Measurements from ENCODE around the gene P2RX2. TPM values are rescaled to one million over a fixed set of nuclear protein-coding genes. Genes with fewer than 3 reads are reported as not detected.

The P2RX2 gene
- total RNA-seq, 2 donors from 2014 or later: 0.24 TPM; not detected in 1

DNA sequence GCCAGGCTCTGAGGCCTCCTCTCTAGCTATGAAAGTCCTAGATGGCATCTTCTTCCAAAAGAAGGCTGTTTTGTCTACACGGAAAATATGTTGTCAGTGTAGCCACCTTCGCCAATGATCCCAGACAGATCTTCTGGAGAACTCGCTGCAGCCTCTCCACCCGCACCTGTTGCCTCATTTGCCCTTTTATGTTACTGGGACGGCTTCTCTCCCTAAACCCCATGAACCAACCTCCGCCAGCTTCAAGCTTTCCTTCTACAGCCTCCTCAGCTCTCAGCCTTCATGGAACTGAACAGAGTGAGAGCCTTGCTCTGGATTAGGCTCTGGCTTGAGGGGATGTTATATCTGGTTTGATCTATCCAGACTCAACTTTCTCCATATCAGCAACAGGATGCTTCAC is 10.8 kb downstream of the P2RX2 start:
- H3K9ac ChIP-seq (ENCODE audit: low read depth in 2 of 2, low read length in 2 of 2): no peak overlapping the region
- H3K27me3 ChIP-seq: no peaks in the 10 kb centered on the region
- no peaks in the 10 kb centered on the region for H3K4me1 ChIP-seq
- H3K9me3 ChIP-seq: no peaks in the 10 kb centered on the region
- intact Hi-C loops (cut with DNase I): no loop called here
- no peak overlapping the region for H3K4me3 ChIP-seq
- no peak for DNase-seq
- TF ChIP-seq, protein P1, sequence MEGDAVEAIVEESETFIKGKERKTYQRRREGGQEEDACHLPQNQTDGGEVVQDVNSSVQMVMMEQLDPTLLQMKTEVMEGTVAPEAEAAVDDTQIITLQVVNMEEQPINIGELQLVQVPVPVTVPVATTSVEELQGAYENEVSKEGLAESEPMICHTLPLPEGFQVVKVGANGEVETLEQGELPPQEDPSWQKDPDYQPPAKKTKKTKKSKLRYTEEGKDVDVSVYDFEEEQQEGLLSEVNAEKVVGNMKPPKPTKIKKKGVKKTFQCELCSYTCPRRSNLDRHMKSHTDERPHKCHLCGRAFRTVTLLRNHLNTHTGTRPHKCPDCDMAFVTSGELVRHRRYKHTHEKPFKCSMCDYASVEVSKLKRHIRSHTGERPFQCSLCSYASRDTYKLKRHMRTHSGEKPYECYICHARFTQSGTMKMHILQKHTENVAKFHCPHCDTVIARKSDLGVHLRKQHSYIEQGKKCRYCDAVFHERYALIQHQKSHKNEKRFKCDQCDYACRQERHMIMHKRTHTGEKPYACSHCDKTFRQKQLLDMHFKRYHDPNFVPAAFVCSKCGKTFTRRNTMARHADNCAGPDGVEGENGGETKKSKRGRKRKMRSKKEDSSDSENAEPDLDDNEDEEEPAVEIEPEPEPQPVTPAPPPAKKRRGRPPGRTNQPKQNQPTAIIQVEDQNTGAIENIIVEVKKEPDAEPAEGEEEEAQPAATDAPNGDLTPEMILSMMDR (IDR thresholded peaks at IDR 0.05): no peak
- no peaks in the 10 kb centered on the region for H3K36me3 ChIP-seq
- no peak overlapping the region for H3K27ac ChIP-seq

DNA sequence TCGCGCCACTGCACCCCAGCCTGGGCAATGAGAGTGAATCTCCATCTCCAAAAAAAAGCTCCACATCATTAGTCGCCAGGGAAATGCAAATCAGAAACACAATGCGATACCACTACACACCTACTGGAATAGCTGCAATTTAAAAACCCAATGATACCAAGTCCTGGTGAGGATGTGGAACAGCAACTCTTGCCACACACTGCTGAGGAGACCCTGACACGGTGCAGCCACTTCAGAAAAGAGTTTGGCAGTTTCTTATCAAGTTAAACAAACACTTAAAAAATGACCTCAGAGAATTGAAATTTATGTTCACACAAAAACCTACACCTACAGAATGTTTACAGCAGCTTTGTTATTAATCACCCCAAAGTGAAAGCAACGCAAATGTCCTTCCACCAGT is 12.1 kb downstream of the P2RX2 start:
- Histone ChIP-seq H3K9ac (ENCODE audit: low read depth in 2 of 2, low read length in 2 of 2) (no peak overlapping the region), H3K36me3 (no peaks in the 10 kb centered on the region), H3K4me3 (no peak overlapping the region), H3K9me3 (no peaks in the 10 kb centered on the region), H3K27ac (no peak overlapping the region), H3K4me1 (no peaks in the 10 kb centered on the region), H3K27me3 (no peaks in the 10 kb centered on the region)
- intact Hi-C loops (cut with DNase I): no loop called here
- TF ChIP-seq, protein P1 (IDR thresholded peaks at IDR 0.05): no peak
- DNase-seq: no peak

DNA sequence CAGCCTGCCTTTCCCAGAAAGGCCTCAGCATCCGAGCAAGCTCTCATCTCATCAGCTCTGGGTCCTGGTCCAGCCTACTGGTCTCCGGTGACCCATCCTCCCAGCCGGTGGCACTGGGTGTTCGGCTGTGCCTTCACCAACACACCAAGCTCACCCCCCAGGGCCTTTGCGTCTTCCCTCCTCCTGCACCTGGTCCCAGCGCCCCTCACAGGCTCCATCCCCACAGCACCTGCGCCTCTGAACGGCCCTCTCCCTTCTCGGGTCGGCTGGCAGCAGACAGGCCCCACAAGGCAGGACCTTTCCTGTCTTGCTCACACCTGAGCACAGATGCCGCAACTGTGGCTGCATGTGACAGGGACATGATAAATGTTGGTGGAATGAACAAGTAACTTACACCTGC is 13.1 kb downstream of the P2RX2 start:
- no peak overlapping the region for H3K9ac ChIP-seq (ENCODE audit: low read depth in 2 of 2, low read length in 2 of 2)
- no peak overlapping the region for H3K4me3 ChIP-seq
- H3K36me3 ChIP-seq: no peaks in the 10 kb centered on the region
- TF ChIP-seq, protein P1 (IDR thresholded peaks at IDR 0.05): no peak
- no peaks in the 10 kb centered on the region for H3K27me3 ChIP-seq
- no peaks in the 10 kb centered on the region for H3K4me1 ChIP-seq
- intact Hi-C loops (cut with DNase I): no loop called here
- DNase-seq: no peak
- no peaks in the 10 kb centered on the region for H3K9me3 ChIP-seq
- H3K27ac ChIP-seq: no peak overlapping the region

DNA sequence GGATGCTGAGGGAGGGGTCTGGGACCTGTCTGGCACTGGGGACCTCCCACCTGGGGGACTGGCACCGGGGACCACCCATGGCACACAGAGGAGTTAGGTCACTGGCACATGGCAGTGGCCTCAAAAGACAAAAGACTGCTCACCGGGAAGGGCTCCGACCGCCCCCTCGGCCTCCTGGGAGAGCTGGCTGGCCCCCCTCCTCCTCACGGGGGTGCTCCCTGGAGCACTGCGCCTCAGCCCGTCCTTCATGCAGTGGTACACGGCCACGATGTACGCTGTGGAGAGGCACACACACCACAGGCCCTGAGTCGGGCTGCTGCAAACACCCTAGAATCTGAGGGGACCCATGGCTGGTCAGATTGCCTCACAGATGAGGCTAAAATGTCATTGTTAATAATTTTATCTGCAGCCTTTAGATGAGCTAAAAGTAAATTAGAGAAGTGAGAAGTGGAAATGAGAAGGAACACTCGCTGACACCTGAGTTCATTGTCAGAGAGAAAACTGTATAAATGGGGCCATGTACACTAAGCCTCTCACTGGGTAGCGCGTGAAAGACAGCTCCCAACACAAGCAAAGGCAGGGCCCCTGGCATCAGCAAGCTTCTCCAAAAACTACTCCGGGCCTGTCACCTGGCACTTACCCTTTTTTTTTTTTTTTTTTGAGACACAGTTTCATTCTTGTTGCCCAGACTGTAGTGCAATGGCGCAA is 14.1 kb downstream of the P2RX2 start:
- TF ChIP-seq, protein P1 (IDR thresholded peaks at IDR 0.05): no peak
- Histone ChIP-seq H3K9me3 (no peaks in the 10 kb centered on the region), H3K4me1 (no peaks in the 10 kb centered on the region), H3K36me3 (no peaks in the 10 kb centered on the region), H3K4me3 (no peak overlapping the region), H3K27ac (no peak overlapping the region), H3K27me3 (no peaks in the 10 kb centered on the region), H3K9ac (ENCODE audit: low read depth in 2 of 2, low read length in 2 of 2) (no peak overlapping the region)
- DNase-seq: no peak
- intact Hi-C loops (cut with DNase I): no loop called here

DNA sequence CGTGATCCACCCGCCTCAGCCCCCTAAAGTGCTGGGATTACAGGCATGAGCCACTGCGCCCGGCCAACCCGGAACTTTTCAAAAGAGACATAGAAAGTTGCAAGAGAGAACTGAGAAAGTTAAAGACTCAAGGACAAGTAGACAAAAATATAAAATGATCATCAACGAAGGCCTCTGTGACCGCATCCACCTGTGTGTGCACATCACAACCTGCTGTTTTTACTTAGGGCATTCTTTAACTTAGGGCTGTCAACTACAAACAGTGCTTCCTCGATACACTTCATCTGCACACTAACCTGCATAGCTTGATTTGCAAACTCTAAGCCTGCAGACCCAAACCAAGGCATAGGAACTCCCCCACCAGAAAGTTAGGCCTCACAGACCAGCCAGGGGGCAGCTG is 14.8 kb downstream of the P2RX2 start:
- H3K27me3 ChIP-seq: no peaks in the 10 kb centered on the region
- no peak overlapping the region for H3K27ac ChIP-seq
- no peaks in the 10 kb centered on the region for H3K9me3 ChIP-seq
- no peak overlapping the region for H3K9ac ChIP-seq (ENCODE audit: low read depth in 2 of 2, low read length in 2 of 2)
- intact Hi-C loops (cut with DNase I): no loop called here
- H3K4me1 ChIP-seq: no peaks in the 10 kb centered on the region
- no peaks in the 10 kb centered on the region for H3K36me3 ChIP-seq
- no peak overlapping the region for H3K4me3 ChIP-seq
- TF ChIP-seq, protein P1 (IDR thresholded peaks at IDR 0.05): no peak
- DNase-seq: no peak
